Left ventricle myocardium inferior (tissue), 1 donor: ENCODE data around the gene AK2. TPM values are rescaled to one million over a fixed set of nuclear protein-coding genes. Genes with fewer than 3 reads are reported as not detected.
A peak's percentile ranks its signal among the peaks of the same experiment; 100 is the strongest.

Experiments used
- DNase-seq: peaks from one replicate; pipeline ENCODE4 v3.0.0-alpha.2; 2020
- H3K27ac ChIP-seq: fragments of 200-600 bp; replicated peaks from 2 replicates; pipeline ENCODE4 v1.8.0; 2021
- H3K27me3 ChIP-seq: fragments of 200-600 bp; 2 replicates; pipeline ENCODE4 v1.8.0; 2021; ENCODE audit warnings: low read depth
- H3K36me3 ChIP-seq: fragments of 200-600 bp; 2 replicates; pipeline ENCODE4 v1.8.0; 2021
- H3K4me1 ChIP-seq: fragments of 200-600 bp; 2 replicates; pipeline ENCODE4 v1.8.0; 2021
- H3K4me3 ChIP-seq: fragments of 200-600 bp; 2 replicates; pipeline ENCODE4 v1.8.0; 2021; ENCODE audit warnings: mild to moderate bottlenecking, moderate library complexity
- H3K9me3 ChIP-seq: fragments of 200-600 bp; replicated peaks from 2 replicates; pipeline ENCODE4 v1.8.0; 2021
- intact Hi-C: fragments of 100-400 bp; cut with micrococcal nuclease; formaldehyde crosslinking; loops from one replicate; pipeline ENCODE4 v1.11.0; 2022
- total RNA-seq: library from RNA; stranded (reverse); fragmentation: NEBNext Ultra II Directional; extraction: Animal tissue kit (Norgen Biotek cat#: 25700); gene quantifications from one replicate; pipeline ENCODE4 v1.2.1, GENCODE V29; 2021
- TF ChIP-seq, protein P1 (sequence below): fragments of 200-600 bp; IDR thresholded peaks from 2 replicates; pipeline ENCODE4 v1.8.0; 2021; ENCODE audit warnings: antibody characterized with exemption, mild to moderate bottlenecking, borderline replicate concordance
- donor health status: DM: no; HTN: yes; CAD: no; lungs with severe emphysema.

Gene AK2
- total RNA-seq, 1 donor from 2014 or later, result 121 TPM

DNA sequence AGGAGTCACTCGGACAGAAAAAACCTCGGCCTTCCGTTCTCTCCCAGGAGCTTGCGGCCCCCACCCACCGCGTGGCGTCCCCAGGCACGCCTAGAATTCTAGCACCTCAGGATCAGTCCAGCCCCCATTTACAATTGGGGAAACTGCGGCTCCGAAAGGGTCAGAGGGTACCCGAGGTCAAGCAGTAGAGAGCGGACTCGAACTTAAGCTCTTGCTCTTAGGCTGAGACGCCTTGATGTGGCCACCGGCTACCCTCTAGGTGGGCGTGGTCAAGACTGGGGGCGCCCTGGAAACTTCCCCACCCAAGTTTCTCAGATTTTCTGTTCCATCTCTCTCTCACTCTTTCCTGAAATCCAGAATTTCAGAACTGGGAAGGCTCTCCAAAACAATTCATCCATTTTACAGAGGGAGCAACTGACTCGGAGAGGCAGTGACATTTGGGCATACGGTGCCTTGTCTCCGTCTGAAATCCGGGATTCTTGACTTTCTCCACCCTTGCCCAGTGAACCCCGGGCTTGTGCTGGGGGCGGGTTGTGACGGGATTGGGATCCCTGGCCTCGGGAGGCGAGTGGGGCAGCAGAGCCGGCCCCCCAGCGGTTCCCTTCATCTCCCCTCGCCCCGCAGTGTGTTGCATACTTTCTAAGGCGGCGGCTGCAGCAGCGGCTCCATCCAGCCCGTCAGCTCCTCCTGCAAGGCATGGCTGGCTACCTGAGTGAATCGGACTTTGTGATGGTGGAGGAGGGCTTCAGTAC lies 45.0 kb upstream of the AK2 start:
- H3K9me3 ChIP-seq, result no peaks in the 10 kb centered on the region
- peak overlapping the region; percentile 76 for H3K4me3 ChIP-seq
- TF ChIP-seq, protein P1, sequence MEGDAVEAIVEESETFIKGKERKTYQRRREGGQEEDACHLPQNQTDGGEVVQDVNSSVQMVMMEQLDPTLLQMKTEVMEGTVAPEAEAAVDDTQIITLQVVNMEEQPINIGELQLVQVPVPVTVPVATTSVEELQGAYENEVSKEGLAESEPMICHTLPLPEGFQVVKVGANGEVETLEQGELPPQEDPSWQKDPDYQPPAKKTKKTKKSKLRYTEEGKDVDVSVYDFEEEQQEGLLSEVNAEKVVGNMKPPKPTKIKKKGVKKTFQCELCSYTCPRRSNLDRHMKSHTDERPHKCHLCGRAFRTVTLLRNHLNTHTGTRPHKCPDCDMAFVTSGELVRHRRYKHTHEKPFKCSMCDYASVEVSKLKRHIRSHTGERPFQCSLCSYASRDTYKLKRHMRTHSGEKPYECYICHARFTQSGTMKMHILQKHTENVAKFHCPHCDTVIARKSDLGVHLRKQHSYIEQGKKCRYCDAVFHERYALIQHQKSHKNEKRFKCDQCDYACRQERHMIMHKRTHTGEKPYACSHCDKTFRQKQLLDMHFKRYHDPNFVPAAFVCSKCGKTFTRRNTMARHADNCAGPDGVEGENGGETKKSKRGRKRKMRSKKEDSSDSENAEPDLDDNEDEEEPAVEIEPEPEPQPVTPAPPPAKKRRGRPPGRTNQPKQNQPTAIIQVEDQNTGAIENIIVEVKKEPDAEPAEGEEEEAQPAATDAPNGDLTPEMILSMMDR, result no peak
- H3K27me3 ChIP-seq, result no peaks in the 10 kb centered on the region
- peaks cover 21% of the 10 kb centered on the region for H3K4me1 ChIP-seq
- intact Hi-C loops, result loop anchor here (10.0 kb wide), 1 partner anchor 147 kb away; no protein-coding TSS in a partner anchor
- no peak for DNase-seq
- H3K27ac ChIP-seq, result peak overlapping the region; percentile 58
- H3K36me3 ChIP-seq, result no peaks in the 10 kb centered on the region

- TF ChIP-seq, protein P1, result no peak
- H3K9me3 ChIP-seq, result no peaks in the 10 kb centered on the region
- H3K36me3 ChIP-seq, result no peaks in the 10 kb centered on the region
- DNase-seq, result peak; percentile 98
- intact Hi-C loops, result loop anchor here (10.0 kb wide), 1 partner anchor 146 kb away; no protein-coding TSS in a partner anchor
- H3K27me3 ChIP-seq, result no peaks in the 10 kb centered on the region
- peak within 1 kb of the TSS; percentile 58 for H3K27ac ChIP-seq
- peak within 1 kb of the TSS; percentile 76 for H3K4me3 ChIP-seq
- peaks cover 21% of the 10 kb centered on the region for H3K4me1 ChIP-seq
These were observed 44.3 kb upstream of the AK2 start, which contains the start of gene AZIN2 for GRCh38 chr1:33080885-33081553. Gene AZIN2 (plus strand): TSS chr1:33081153. CDS start chr1:33082250, 1,097 bp downstream.

GRCh38 chr1:33080373-33080772 lies 43.7 kb upstream of the AK2 start:
- H3K9me3 ChIP-seq, result no peaks in the 10 kb centered on the region
- H3K36me3 ChIP-seq, result no peaks in the 10 kb centered on the region
- intact Hi-C loops, result loop anchor here (10.0 kb wide), 1 partner anchor 146 kb away; no protein-coding TSS in a partner anchor
- no peaks in the 10 kb centered on the region for H3K27me3 ChIP-seq
- TF ChIP-seq, protein P1, result no peak
- DNase-seq, result no peak
- peak overlapping the region; percentile 58 for H3K27ac ChIP-seq
- peaks cover 21% of the 10 kb centered on the region for H3K4me1 ChIP-seq
- peak overlapping the region; percentile 76 for H3K4me3 ChIP-seq

GRCh38 chr1:33078030-33078591 lies 41.4 kb upstream of the AK2 start:
- no peaks in the 10 kb centered on the region for H3K36me3 ChIP-seq
- H3K9me3 ChIP-seq, result no peaks in the 10 kb centered on the region
- no peaks in the 10 kb centered on the region for H3K27me3 ChIP-seq
- H3K4me1 ChIP-seq, result peaks cover 21% of the 10 kb centered on the region
- H3K4me3 ChIP-seq, result no peak overlapping the region
- H3K27ac ChIP-seq, result no peak overlapping the region
- DNase-seq, result no peak
- intact Hi-C loops, result no loop called here
- TF ChIP-seq, protein P1, result no peak

DNA sequence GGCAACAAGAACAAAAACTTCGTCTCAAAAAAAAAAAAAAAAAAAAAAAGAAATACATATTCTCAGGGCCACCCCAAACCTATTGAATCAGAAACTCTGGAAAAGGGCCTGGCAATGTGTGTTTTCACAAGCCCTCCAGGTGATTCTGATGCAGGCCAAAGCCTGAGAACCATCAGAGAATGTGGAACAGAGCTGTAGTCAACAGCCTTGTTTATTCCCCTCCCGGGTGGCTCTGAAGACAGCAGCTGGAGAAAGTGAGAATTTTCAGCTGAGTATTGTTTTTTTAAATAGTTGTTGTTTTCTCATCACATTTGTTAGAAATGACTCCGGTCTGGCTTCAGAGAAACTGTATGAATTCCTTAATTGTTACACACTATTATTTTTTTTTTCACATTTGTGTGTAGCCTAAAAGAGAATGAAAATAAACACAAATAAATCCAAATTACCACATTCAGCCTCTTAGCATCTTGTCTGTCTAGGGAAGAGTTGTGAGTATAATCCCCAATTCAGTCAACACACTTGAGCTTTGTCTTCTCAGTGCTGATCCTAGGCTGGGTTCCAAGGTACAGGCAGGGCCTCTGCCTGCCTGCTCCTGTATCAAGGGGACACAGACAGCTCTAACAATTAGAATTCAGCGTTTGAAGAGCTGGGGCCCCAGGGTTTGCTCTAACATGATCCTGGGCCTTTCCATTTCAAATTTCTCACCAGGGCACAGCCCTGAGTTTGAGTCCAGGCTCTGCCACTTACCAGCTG lies 37.7 kb upstream of the AK2 start:
- no peaks in the 10 kb centered on the region for H3K27me3 ChIP-seq
- H3K4me3 ChIP-seq, result no peak overlapping the region
- H3K27ac ChIP-seq, result peak overlapping the region; percentile 27
- TF ChIP-seq, protein P1, result no peak
- H3K36me3 ChIP-seq, result no peaks in the 10 kb centered on the region
- no peaks in the 10 kb centered on the region for H3K9me3 ChIP-seq
- no peak for DNase-seq
- H3K4me1 ChIP-seq, result no peaks in the 10 kb centered on the region
- intact Hi-C loops, result no loop called here
